Skeletal muscle satellite cell (primary cell): ENCODE results near the gene DPP6.

Experiments
- H3K27me3 ChIP-seq: 2 replicates; pipeline ENCODE4 v1.7.0; 2013; ENCODE audit warnings: low read length; ENCODE audit not compliant: control insufficient read depth, insufficient read depth
- H3K36me3 ChIP-seq: 2 replicates; pipeline ENCODE4 v1.7.0; 2013; ENCODE audit warnings: mild to moderate bottlenecking, control low read depth, low read length; ENCODE audit not compliant: insufficient read depth
- H3K4me1 ChIP-seq: 2 replicates; pipeline ENCODE4 v1.7.0; 2013; ENCODE audit warnings: low read length; ENCODE audit not compliant: control insufficient read depth, insufficient read depth
- H3K4me2 ChIP-seq: 2 replicates; pipeline ENCODE4 v1.7.0; 2013; ENCODE audit warnings: mild to moderate bottlenecking, low read length
- H3K4me3 ChIP-seq: 2 replicates; pipeline ENCODE4 v1.7.0; 2013; ENCODE audit warnings: low read length
- H3K9ac ChIP-seq: 2 replicates; pipeline ENCODE4 v1.7.0; 2013; ENCODE audit warnings: mild to moderate bottlenecking, low read depth, low read length, moderate library complexity
- H3K9me3 ChIP-seq: replicated peaks from 2 replicates; pipeline ENCODE4 v1.7.0; 2013; ENCODE audit warnings: mild to moderate bottlenecking, control low read depth, low read length

The DPP6 gene

DNA sequence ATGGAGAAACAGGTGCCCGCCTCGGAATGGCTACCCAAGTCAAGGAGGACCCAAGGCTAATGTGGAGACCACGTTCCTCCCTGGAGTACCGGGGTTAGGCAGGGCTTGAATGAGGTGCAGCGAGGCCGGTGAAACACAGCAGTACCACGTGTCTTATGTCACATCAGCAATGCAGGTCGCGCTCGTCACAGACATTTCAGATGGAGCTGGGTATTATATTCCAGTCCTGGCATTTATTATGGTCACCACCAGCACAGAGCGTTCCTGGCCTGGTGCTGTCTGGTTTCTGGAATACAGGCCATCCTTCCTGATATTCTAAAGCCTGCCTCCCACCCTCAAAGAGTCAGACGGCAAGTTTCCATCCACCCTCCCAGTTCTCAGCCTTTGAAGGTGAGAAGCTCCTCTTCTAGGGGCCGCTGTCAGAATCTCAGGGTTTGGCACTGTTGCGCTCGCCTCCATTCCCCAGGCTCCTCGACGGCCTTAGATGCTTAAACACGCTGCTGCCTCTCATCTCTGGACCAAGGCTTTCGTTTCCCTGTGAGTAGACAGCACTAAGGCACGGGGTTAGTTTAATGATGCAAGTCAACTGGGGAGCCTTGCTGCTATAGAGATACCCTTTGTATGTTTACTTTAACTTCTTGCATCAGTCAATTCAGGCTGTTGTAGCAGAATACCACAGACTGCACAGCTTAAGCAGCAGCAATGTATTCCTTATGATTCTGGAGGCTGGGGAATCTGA lies 377.6 kb downstream of the DPP6 start:
- no peak overlapping the region for H3K4me2 ChIP-seq

DNA sequence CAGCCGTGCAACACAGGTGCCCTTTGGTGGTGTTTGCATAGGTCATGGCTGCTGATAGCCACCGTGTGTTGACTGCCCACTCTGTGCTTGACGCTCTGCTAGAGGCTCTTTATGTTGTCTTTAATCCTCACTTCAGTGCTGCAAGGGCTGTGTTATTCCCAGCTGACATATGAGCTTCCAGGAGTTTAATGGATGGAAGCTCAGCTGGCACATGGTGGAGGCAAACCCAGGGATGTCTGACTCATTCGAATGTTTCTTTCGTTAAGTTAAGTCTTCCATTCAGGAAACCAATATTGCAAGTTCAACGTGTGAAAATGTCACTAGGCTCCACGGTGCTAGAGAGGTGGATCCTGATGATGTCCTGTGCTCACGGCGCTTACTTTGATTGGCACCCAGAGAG lies 378.4 kb downstream of the DPP6 start:
- Histone ChIP-seq H3K27me3 (no peaks in the 10 kb centered on the region), H3K4me3 (no peak overlapping the region), H3K4me1 (no peaks in the 10 kb centered on the region), H3K9ac (no peak overlapping the region), H3K9me3 (peaks cover 21% of the 10 kb centered on the region), H3K4me2 (no peak overlapping the region), H3K36me3 (no peaks in the 10 kb centered on the region)

More for the DNA sequence above, 377.6 kb downstream of the DPP6 start:
- Histone ChIP-seq H3K36me3 (no peaks in the 10 kb centered on the region), H3K9me3 (peaks cover 21% of the 10 kb centered on the region), H3K4me3 (no peak overlapping the region), H3K9ac (no peak overlapping the region), H3K4me1 (no peaks in the 10 kb centered on the region), H3K27me3 (no peaks in the 10 kb centered on the region)

- Histone ChIP-seq H3K4me2 (no peak overlapping the region), H3K4me1 (no peaks in the 10 kb centered on the region), H3K9ac (no peak overlapping the region), H3K9me3 (peaks cover 21% of the 10 kb centered on the region), H3K36me3 (no peaks in the 10 kb centered on the region), H3K4me3 (no peak overlapping the region), H3K27me3 (no peaks in the 10 kb centered on the region)
These were observed 378.8 kb downstream of the DPP6 start for GRCh38 chr7:154431045-154431444.

DNA sequence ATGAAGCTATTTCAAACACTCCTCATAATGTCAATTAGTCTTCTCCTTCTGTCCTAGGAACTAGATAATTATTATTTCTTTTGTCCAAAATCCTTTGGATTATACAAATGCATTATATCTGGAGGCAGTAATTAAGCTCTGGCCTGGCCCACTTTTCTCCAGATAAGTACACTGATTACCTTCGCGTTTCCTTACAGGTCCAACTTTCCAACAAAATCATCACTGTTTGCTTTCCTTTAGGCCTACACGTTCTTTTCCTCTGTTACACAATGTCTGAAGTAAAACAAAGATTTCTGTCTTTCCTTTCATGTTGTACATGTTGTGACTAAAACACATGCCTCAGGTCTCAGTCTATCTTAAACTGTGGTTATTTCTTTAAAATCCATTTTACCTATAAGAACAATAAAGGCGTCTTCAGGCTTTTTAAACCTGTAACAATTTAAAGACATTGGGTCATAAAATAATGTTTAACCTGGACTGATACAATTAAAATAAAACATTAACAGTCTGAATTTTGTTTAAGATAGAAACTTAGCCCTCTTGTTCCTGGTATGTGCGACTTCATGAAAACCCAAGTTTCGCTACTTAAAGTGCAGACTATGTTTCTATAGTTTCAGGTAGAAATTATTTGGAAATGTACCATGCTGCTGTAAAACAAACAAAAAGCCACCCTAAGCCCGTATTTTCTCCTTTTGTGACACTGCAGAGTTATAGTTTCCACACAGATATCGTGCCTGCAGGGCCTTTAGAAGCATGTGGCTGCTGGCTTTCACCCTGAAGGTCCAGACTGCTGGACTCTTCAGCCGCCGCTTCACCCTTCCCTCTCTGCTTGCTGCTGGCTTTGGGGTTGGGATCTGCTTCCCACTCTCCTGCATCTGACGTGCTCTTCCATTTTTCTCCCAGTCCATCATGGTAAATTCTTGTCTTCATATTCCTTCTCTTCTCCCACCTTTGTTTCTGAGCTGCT lies 381.7 kb downstream of the DPP6 start:
- Histone ChIP-seq H3K4me2 (no peak overlapping the region), H3K27me3 (no peaks in the 10 kb centered on the region), H3K9me3 (peaks cover 23% of the 10 kb centered on the region), H3K9ac (no peak overlapping the region), H3K4me1 (no peaks in the 10 kb centered on the region), H3K4me3 (no peak overlapping the region), H3K36me3 (no peaks in the 10 kb centered on the region)

DNA sequence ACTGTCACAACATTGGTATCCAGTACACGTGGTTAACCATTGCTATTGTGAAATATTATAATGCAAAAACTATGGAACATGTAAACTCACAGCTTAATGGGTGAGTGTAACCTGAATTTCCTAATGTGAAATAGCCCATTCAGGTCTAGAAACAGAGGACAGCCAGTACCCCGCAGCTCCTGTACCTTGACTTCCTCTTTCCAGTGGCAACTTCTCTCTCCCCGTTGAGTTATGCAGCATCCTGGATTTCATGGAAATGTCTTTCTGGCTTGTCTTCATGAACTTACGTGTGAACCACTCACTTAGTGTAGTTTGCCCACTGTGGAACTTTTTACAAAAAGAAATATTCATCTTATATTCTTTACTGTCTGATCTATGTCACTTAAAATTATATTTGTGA lies 384.4 kb downstream of the DPP6 start:
- no peaks in the 10 kb centered on the region for H3K4me1 ChIP-seq
- H3K9me3 ChIP-seq: peaks cover 10% of the 10 kb centered on the region
- no peaks in the 10 kb centered on the region for H3K36me3 ChIP-seq
- no peak overlapping the region for H3K4me3 ChIP-seq
- no peak overlapping the region for H3K4me2 ChIP-seq
- H3K9ac ChIP-seq: no peak overlapping the region
- H3K27me3 ChIP-seq: no peaks in the 10 kb centered on the region

- Histone ChIP-seq H3K4me3 (no peak overlapping the region), H3K9ac (no peak overlapping the region), H3K9me3 (peaks cover 13% of the 10 kb centered on the region)
These were observed 385.0 kb downstream of the DPP6 start for GRCh38 chr7:154437234-154437633.

DNA sequence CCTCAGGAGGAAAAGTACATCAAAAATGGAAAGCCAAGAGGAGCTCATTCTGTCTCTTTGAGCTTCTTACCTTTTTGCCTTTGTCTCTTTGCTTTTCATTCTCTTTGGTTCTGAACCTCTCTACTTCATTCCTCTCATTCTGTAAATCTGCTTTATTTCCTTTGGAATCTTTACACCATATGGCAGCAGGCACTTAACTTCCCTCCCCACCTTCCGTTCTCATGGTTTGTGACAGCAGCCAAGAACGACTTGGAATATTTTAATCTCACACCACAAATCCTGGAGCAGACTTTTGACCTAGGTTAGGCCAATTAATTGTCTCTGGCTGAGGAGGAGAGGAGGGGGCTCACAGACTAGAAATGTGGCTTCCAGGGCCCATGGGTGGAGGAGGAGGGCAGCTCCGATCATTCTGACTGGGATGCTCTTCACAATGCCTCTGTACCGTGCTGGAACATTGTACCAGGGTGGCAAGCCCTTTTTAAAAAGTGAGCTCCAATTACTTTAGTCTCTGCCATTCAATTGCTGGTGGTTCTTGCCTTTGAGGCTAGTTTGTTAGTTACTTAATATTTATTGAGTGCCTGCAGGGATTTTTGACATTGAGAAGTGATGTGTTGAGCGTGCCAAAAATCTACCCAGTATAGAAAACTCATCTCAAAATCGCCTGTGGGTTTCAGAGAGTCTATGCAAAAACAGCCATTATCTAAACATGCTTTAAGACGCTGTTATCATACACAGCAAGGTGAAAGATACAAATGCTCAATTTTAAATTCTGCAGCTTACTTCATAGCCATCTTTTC lies 386.6 kb downstream of the DPP6 start:
- Histone ChIP-seq H3K4me3 (no peak overlapping the region), H3K36me3 (no peaks in the 10 kb centered on the region), H3K27me3 (no peaks in the 10 kb centered on the region), H3K9ac (no peak overlapping the region), H3K4me1 (no peaks in the 10 kb centered on the region), H3K9me3 (peaks cover 17% of the 10 kb centered on the region), H3K4me2 (no peak overlapping the region)

More at GRCh38 chr7:154437234-154437633, 385.0 kb downstream of the DPP6 start:
- Histone ChIP-seq H3K36me3 (no peaks in the 10 kb centered on the region), H3K4me2 (no peak overlapping the region), H3K27me3 (no peaks in the 10 kb centered on the region), H3K4me1 (no peaks in the 10 kb centered on the region)

DNA sequence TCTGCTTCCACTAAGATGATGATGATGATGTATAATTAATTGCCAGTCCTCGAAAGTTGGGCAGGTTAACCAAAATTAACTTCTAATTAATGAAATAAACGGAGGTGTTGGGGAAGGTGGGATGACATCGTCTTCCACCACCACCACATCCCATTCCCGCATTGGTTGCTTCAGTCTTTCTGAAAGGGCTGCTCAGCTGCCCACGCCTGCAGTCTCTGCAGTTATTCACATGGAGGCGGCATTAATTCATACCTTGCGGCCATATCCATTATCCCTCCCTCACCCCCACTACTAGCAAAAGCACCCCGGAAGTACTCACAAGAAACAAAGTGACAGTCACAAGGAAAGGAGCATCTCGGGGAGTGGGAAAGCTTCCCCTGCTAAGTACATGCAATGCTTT lies 387.9 kb downstream of the DPP6 start:
- no peak overlapping the region for H3K4me3 ChIP-seq

GRCh38 chr7:154440651-154441050 lies 388.5 kb downstream of the DPP6 start:
- Histone ChIP-seq H3K9ac (no peak overlapping the region), H3K4me3 (no peak overlapping the region), H3K9me3 (peaks cover 12% of the 10 kb centered on the region), H3K4me2 (no peak overlapping the region), H3K27me3 (no peaks in the 10 kb centered on the region), H3K4me1 (no peaks in the 10 kb centered on the region), H3K36me3 (no peaks in the 10 kb centered on the region)

More for the DNA sequence above, 387.9 kb downstream of the DPP6 start:
- no peak overlapping the region for H3K4me2 ChIP-seq
- no peaks in the 10 kb centered on the region for H3K36me3 ChIP-seq
- H3K27me3 ChIP-seq: no peaks in the 10 kb centered on the region
- no peak overlapping the region for H3K9ac ChIP-seq
- peaks cover 12% of the 10 kb centered on the region for H3K9me3 ChIP-seq
- H3K4me1 ChIP-seq: no peaks in the 10 kb centered on the region

DNA sequence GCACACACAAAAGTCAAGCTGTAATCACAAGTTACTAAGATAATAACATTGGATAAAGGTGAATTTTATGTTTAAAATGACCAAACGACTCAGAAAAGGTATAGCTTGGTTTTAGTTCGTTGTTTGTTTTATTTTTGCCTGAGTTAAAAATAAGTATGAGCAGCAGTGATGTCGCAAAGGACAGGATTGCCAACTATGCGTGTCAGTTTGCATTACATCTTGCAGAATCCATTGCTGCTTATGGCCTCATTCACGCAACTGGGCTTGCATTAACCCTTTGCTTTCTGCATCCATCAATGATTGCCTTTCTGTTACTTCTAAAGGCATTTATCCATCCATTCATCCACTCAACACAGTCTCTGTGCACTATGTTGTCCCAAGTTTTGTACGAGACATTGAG lies 389.6 kb downstream of the DPP6 start:
- Histone ChIP-seq H3K4me1 (no peaks in the 10 kb centered on the region), H3K9me3 (peaks cover 12% of the 10 kb centered on the region), H3K27me3 (no peaks in the 10 kb centered on the region), H3K36me3 (no peaks in the 10 kb centered on the region), H3K4me2 (no peak overlapping the region), H3K9ac (no peak overlapping the region), H3K4me3 (no peak overlapping the region)

DNA sequence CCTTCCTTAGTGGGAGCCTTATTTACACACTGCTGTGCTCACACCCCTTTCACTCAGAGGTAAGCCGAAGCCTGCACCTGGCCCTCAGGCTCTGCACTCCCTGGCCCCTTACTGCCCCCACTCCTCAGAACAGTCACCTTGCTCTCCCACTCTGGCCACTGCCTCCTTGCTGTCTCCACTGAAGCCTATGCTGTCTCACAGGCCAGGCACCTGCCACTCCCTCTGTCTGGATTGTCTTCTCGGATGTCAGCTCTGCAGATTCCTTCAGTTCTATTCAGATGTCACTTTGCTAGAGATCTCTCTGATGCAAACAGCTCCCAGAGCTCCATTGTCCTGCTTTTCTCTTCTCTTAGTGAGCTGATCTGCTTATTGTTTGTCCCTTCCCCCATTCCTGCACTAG lies 390.7 kb downstream of the DPP6 start:
- H3K9ac ChIP-seq: no peak overlapping the region
- no peak overlapping the region for H3K4me2 ChIP-seq
- no peaks in the 10 kb centered on the region for H3K4me1 ChIP-seq
- H3K27me3 ChIP-seq: no peaks in the 10 kb centered on the region
- peaks cover 12% of the 10 kb centered on the region for H3K9me3 ChIP-seq
- no peak overlapping the region for H3K4me3 ChIP-seq
- no peaks in the 10 kb centered on the region for H3K36me3 ChIP-seq
